ENCODE measurements around the gene NLRC5.

GRCh38 chr16:57058291-57058861 lies 69.0 kb downstream of the NLRC5 start:
- TF ChIP-seq SIN3A (IDR thresholded peaks at IDR 0.05; ENCODE audit: borderline replicate concordance, insufficient read depth, low read length) (no peak), FOXP2 (optimal IDR thresholded peaks at IDR 0.05; ENCODE audit: borderline replicate concordance, extremely low read depth, extremely low read length, insufficient read depth) (no peak), TAF1 (IDR thresholded peaks at IDR 0.05; ENCODE audit: borderline replicate concordance, insufficient read depth, low read length) (no peak), POLR2AphosphoS5 (IDR thresholded peaks at IDR 0.05; ENCODE audit: low read depth, low read length) (no peak), REST (IDR thresholded peaks at IDR 0.05; ENCODE audit: insufficient read depth in 1 of 2, low read depth in 2 of 2, low read length in 2 of 2) (no peak)
